NK-92 treated with Interleukin-12 subunit alpha and Interleukin-12 subunit beta, amount 100 ng/mL, for 24 hours (cell line): ENCODE results near the gene ABITRAM.
"Not testable (repeated sequence)": the region's sequence is repeated elsewhere in the genome, so short reads cannot be mapped to it uniquely, and the experiment has no call there.

Experiments
- DNase-seq: peaks from one replicate; lab custom pipeline; 2025; lab: John Stamatoyannopoulos, UW

The ABITRAM gene, protein sequence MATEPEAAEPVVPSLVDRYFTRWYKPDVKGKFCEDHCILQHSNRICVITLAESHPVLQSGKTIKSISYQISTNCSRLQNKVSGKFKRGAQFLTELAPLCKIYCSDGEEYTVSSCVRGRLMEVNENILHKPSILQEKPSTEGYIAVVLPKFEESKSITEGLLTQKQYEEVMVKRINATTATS

DNA sequence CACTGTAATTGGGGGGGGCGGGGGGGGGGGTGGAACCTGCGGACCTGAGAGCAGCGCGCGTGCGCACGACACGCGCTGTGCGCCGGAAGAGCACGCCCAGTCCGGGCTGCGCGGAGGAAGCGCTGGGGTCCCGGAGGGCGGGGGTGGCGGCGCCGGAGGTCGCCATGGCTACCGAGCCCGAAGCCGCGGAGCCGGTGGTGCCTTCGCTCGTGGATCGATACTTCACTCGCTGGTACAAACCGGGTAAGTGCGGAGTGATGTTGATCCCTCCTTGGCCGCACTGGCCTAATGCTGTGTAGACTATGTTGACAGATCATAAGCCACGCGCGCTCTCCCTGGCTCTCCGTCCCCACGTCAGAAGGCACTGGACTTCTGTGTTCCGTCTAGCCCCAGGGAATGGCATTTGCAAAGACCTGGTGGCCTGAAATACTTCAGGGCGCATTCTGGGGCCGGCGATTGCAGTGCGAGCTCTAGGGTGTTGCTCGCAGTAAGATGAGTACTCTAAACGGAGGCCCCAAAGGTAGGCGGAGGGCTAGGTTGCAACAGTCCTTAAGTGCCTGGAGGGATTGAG is at the start of gene ABITRAM:
Gene ABITRAM, plus strand, starts transcription at position 78 of the 571 bp plus-strand sequence. Its CDS starts 87 bp downstream, at position 165.
- DNase-seq: peak; percentile 62

DNA sequence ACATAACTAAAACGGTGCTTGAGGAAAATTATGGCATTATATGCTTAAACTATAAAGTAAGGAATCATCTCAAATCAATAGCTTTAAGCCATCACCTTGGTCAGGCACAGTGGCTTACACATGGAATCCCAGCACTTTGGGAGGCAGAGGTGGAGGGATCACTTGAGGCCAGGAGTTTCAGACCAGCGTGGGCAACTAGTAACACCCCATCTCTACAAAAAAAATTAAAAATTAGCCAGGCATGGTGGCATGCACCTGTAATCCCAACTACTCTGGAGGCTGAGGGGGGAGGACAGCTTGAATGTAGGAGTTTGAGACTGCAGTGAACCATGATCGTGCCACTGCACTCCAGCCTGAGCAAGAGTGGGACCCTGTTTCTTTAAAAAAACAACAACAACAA is 49.5 kb upstream of the ABITRAM start:
- DNase-seq: no peak

DNA sequence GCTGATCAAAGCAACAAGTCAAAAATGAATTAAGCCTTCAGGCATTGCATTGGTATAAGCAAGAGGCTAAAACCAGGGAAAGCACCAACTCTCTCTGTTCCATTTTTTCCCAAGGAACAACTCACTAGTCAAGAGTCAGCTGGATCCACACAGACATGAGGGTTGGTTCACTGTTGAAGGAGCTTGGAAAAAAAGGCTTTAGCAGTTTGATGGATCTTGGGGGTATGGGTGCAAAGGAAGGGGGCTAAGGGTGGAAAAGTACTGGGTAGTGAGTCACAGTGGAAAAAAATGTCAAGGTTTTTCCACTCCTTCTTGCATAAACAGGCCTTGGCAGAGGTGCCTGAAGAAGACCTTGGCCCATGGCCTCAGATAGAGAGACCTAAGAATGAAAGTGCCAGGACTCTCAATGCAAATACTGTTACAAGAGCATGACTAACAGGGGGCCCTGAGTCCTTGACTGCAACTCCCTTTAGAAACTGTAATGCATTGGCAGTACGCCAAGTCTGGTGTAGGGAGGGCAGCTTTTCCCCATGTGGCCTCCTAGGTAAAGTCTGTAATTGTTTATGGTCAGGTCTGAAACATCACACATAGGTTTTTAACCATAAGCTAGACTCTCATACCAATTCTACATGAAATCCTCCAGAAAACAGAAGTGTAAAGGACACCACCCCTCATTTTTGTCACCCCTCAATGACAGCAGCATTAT is 48.4 kb upstream of the ABITRAM start:
- DNase-seq: no peak

DNA sequence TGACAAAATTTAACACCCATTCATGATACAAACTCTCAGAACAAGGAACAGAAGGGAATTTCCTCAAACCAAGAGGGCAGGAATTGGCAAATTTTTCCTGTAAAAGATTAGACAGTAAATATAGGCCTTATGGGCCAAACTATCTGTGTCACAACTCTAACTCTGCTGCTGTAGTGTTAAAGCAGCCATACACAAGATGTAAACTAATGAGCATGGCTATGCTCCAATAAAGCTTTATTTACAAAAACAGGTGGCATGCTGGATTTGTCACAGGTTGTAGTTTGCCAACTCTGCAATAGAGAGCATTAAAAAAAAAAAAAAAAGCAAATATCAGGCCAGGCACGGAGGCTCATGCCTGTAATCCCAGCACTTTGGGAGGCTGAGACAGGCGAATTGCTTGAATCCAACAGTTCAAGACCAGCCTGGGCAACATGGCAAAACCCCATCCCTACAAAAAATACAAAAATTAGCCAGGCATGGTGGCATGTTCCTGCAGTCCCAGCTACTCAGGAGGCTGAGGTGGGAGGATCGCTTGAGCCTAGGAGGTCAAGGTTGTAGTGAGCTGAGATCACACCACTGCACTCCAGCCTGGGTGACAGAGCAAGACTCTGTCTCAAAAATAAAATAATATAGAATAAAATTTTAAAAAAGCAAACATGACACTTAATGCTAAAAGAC is 47.5 kb upstream of the ABITRAM start:
- DNase-seq: not testable (repeated sequence)

DNA sequence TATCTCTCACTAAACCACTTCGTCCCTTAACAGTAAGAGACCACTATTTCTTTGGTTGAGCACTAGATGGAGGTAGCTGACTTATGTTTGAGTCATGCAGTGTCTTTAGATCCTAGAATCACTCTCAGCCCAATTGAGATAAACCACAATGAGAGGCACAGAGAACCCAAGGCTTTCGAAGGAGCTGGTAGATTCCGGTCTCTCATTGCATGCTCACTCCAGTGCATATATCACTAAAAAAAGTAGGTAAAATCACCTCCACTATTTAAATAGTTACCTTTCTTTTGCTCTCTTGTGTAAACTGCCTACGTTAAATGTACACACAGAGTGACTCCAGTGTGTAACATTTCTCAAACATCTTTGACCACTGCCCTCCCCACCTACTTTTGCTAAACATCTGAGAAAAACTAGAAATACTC is 44.5 kb upstream of the ABITRAM start:
- no peak for DNase-seq

DNA sequence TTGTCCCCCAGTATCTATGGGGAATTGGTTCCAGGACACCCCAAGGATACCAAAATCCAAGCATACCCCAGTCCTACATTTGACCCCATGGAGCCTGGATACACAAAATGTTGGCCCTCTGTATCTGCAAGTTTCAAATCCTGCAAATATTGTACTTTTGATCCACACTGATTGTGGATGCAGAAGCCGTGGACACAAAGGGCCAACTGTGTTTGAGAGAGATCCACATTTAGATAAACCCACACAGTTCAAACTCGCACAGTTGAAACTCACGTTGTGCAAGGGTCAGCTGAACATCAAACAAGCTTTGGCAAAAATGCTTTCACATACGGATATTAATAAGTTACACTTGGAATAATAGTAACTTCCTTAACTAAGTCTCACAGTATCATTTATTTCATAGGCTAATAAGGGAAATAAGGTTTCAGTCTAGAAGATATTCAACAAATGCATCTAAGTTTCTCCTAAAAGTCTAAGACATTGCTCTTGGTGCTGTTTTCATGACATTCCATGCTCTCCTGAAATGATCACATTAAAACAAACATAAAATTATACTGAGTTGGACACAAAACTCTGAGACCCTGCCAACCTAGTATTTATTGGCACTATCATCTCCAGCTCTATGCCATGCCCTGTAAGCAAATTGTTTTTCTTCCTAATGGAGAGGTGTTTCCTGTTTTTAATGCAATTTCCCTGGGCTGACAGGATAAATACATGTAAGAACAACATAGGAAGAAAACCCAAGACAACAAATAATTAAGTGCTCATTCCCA is 39.8 kb upstream of the ABITRAM start:
- no peak for DNase-seq

DNA sequence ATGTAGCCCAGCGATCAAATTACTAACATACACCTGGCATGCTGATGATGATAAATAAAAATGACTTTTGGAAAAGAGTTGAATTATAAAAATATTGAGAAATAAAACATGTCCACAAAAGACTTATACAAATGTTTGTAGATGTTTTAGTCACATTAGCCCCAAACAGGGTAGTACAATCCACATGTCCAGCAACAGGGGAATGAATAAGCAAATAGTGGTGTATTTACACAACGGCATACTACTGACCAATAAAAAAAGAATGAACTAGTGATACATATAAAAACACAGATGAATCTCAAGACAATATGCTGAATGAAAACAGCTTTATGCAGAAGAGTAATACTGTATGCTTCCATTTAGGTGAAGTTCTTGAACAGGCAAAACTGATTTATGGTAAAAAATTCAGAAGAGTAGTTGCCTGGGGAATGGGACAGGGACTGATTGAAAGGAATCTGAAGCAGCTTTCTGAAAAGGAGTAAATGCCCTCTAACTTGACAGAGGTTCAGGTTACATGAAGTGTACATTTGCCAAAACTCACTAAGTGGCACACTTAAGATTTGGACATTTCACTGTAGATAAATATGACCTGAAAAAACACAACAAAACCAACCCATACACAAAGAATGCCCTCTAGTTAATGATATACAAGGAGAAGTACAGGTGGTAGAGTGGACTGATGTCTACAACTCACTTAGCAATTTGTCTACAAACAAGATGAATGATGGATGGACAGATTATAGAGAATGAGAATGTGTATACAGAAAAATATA is 36.7 kb upstream of the ABITRAM start:
- no peak for DNase-seq

DNA sequence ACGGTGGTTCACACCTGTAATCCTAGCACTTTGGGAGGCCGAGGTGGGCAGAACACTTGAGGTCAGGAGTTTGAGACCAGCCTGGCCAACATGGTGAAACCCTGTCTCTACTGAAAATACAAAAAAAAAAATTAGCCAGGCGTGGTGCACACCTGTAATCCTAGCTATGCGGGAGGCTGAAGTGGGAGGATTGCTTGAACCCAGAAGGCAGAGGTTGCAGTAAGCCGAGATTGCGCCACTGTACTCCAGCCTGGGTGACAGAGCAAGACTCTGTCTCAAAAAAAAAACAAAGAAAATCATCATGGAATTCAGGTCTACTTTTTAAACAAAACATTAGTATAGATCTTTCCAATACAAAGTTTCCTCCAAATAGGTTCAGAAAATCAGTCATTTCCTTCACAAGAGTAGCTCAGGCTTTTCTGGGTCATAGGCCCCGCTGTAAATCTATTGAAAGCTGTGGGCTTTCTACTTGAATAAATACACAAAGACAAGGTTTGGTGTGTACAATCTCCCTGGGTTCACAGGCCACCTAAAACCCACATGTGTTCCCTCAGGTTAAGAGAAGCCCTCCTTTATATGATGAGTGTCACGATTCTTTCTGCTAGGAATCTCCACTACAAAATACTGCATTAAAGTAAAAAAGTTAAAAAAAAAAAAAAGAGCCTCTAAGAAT is 35.0 kb upstream of the ABITRAM start:
- DNase-seq: not testable (repeated sequence)

DNA sequence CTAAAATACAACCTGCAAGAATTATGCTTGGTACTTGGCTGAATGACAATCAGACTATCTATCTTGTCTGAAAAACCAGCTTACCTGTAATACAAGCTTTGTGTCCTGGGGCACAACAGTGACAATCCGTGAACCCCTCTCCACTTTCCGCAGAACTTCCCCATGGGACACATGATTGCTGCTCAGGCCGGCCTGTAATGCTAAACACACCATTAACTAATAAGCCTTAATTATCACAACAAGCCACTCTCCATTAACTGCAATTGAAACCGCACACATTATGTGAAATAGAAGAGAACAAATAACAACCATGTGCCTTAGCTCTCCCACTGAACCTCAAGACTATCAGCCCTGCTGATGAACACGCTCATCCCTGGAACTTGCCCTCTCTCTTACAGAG is 34.0 kb upstream of the ABITRAM start:
- DNase-seq: no peak

DNA sequence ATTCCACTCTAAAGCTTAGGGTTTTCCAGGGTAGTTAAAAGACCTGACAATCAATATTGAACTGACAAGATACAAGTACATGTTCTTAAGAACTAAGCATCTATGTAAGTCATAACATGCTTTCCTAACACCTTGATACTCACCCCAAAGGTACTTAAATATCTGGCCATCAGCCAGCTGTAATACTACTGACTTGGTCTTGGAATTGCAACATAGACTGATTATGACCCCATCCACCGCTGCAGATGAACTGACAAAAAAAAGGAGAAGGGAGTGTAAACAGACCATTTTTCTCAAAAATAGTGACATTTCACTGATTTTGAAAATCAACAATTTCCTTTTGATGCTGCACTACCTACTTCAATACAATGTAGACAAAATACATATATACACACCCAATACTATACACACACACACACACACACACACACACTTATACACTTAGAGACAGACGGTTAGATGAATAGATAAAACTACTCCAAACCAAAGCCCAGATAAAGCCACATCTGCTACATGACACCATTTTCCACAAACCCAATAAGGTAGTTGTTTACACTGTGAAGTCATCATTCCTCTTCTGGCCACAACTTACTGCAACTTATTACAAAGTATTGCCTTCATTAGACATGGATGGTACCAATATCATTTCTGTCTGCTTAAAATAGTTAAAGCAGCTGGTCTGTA is 30.6 kb upstream of the ABITRAM start:
- no peak for DNase-seq

DNA sequence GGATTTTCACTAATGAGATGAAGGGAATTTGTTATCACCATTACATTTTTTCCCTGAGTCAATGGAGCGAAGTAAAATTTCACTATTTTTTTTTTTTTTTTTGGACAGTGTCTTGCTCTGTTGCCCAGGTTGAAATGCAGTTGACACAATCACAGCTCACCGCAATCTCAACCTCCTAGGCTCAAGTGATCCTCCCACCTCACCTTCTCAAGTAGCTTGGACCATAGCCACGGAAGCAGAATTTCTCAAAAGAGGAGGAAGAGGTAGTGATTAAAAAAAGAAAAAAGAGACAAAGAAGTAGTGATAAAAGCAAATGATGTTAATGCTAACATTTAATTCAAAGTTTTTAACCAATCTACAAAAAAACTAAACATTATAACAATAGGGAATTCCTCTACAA is 30.0 kb upstream of the ABITRAM start:
- DNase-seq: no peak

DNA sequence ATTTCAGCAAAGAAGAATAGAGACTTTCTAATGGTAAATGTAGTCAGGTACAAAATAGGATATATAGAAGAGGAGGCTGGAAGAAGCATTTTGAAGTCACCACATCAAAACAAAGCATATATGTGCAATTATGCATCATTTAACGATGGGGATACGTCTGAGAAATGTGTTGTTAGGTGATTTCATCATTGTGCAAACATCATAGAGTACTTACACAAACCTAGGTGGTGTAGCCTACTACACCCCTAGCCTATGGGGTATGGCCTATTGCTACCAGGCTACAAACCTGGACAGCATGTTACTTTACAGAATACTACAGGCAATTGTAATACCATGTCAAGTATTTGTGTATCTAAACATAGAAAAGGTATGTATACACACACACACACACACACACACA is 28.7 kb upstream of the ABITRAM start:
- no peak for DNase-seq

DNA sequence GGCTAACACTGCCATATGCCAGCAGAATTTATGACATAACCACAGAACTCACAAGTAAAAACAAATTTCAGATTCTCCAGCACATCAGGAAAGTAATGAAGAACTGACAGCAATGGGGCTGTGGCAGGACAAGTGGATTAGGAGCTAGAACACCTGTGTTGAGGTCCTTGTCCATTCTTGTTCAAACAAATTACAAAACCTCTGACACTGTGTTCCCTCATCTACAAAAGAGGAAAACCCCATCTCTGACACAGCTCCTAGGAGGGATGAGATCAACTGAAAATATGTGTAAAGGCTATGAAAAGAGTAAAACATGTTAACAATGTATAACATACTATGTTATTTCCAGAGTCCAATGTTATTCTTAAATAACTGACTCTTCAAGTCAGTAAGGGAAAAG is 23.8 kb upstream of the ABITRAM start:
- no peak for DNase-seq

DNA sequence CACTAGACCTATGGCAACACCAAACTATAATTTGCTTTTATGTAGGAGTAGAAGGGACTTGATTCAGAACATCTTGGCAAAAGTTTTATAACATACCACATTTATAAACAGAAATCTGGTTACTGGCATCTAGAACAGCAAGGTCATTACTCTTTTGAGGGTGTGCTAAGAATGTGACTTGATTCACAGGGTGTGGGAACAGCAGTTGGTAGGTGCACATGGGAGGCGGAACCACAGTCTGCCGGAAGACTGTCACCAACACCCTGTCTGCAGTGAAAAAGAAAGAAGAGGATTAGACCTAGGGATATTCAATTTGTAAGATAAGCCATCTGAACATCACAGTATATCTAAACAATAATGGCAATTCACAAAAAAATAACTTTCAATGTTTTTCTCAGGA is 23.3 kb upstream of the ABITRAM start:
- no peak for DNase-seq

DNA sequence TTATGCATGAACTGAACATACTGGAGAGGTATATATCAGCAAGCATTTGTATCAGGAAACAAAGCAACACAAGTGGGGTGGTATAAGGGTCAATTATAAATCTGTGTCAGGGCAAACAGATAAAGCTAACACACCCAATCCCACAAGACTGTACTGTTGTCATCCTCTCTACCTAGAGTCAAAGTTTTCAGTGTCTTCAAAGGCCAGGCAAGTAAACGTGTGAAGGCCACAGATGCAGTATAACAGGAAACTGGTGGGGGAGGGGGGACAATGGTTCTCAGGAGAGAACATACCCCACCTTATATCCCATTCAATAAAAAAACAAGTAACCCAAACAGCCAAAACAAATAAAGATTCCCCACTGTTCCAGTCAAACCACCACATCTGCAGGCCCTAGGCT is 22.4 kb upstream of the ABITRAM start:
- DNase-seq: no peak

DNA sequence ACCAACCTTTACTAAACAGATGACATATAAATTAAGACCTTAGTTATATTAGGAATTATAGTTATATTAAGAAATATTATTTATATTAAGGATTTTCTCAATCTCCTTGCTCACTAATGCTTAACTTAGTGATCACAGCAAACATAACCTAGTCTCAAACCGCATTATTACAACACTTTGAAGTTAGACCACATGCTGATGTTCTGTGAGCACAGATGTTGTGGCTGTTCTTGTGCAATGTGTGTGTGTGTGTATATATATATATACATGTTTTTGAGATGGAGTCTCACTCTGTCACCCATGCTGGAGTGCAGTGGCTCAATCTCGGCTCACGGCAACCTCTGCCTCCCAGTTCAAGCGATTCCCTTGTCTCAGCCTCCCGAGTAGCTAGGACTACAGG is 20.8 kb upstream of the ABITRAM start:
- peak; percentile 26 for DNase-seq

DNA sequence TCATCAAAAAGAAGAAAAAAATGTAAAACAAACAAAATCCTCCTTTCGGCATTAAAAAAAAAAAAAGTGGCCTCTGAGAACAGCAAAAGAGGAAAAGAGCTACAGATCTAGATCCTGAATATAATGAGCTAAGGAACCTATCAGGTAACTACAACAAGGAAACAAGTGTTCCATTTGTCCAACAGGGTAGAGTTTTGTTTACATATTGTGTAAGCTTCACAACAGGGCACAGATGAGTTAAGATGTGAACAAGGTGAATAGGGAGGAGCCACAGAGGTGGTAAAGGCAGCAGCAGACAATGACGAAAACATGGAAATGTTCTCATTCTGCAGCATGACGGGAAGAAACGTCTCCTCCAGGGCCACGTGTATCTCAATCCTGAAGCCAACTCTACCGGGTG is 14.7 kb upstream of the ABITRAM start:
- DNase-seq: no peak

DNA sequence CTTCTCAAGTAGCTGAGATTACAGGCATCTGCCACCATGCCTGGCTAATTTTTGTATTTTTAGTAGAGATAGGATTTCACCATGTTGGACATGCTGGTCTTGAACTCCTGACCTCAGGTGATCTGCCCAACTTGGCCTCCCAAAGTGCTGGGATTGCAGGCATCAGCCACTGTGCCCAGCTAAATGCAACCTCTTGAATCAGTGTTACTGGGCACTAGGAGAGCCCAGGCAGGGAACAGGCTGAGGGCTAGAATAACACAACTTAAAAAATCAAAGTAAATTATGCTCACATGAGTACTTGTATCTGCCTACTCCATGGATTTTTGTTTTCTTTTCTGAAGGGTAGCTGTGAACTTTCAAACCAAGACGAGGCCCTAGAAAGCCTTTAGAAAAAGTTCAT is 13.8 kb upstream of the ABITRAM start:
- not testable (repeated sequence) for DNase-seq

DNA sequence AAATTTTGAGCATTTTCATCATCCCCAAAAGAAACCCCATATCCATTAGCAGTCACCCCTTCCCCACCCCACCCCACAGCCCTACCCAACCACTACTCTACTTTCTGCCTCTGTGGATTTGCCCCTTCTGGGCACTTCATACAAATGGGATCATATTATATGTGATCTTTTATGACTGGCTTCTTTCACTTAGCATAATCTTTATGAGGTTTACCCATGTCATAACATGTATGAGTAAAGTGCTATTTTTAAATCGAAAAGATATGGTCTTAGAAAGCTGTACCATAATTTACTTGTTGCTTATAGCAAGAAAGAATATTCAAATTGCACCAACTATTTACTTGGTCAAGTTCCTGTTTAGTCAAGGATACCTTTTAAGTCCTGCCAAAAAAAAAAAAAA is 13.0 kb upstream of the ABITRAM start:
- no peak for DNase-seq

DNA sequence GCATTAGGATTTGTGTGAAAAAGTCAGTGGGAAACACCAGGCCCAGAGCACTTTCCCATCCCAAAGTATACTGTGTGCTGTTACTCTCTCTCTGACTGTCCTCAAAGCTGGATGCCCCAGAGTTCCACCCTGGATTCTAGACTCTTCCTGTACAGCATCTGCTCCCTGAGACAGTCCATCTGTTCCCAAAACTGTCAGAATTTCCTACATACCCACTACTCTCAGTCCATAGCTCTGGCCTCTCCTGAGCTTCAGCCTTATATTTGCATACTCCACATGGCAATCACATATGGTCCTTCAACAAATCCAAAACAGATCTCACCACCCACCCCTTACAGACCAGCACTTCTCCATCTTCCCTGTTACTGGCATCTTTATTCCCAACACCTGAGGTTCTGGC is 9.7 kb upstream of the ABITRAM start:
- DNase-seq: no peak
